OCI-LY3 (cell line): Measurements from ENCODE around the gene ALX3.
A peak's percentile ranks its signal among the peaks of the same experiment; 100 is the strongest.

Experiments used
- H2AFZ ChIP-seq: fragments of 200-600, 300-600 bp; shearing (Covaris generic); 2 replicates; pipeline ENCODE4 v1.6.0; 2014; ENCODE audit warnings: antibody characterized with exemption, low read depth, low read length
- H3K27ac ChIP-seq: fragments of 200-600, 300-600 bp; sonication (generic); 2 replicates; pipeline ENCODE4 v1.5.1; 2014; ENCODE audit warnings: mild to moderate bottlenecking, low read length, moderate library complexity, mixed read lengths
- H3K27me3 ChIP-seq: fragments of 200-600, 300-600 bp; sonication (generic); 2 replicates; pipeline ENCODE4 v1.6.1; 2014; ENCODE audit warnings: low read depth, low read length, mixed read lengths
- H3K36me3 ChIP-seq: fragments of 200-600, 300-600 bp; sonication (generic); replicated peaks from 2 replicates; pipeline ENCODE3; 2014; ENCODE audit warnings: low read depth, low read length, mixed read lengths
- H3K4me1 ChIP-seq: fragments of 300-600, 200-600 bp; sonication (generic); 2 replicates; pipeline ENCODE4 v1.6.1; 2014; ENCODE audit warnings: low read length, mixed read lengths
- H3K4me2 ChIP-seq: fragments of 200-600, 300-600 bp; sonication (generic); 2 replicates; pipeline ENCODE4 v1.6.1; 2014; ENCODE audit warnings: low read length, mixed read lengths
- H3K4me3 ChIP-seq: fragments of 300-600, 200-600 bp; sonication (generic); 2 replicates; pipeline ENCODE4 v1.5.1; 2014; ENCODE audit warnings: antibody characterized with exemption, mild to moderate bottlenecking, low read length, moderate library complexity
- H3K79me2 ChIP-seq: fragments of 300-600, 200-600 bp; shearing (Covaris generic); 2 replicates; pipeline ENCODE4 v1.6.1; 2014; ENCODE audit warnings: mild to moderate bottlenecking, low read length, mixed read lengths
- H3K9ac ChIP-seq: fragments of 300-600, 200-600 bp; shearing (Covaris generic); 2 replicates; pipeline ENCODE4 v1.6.0; 2014; ENCODE audit warnings: mild to moderate bottlenecking, low read length, moderate library complexity
- H3K9me3 ChIP-seq: fragments of 200-600, 300-600 bp; shearing (Covaris generic); 2 replicates; pipeline ENCODE4 v1.6.1; 2014; ENCODE audit warnings: low read length, mixed read lengths; ENCODE audit not compliant: insufficient read depth
- H4K20me1 ChIP-seq: fragments of 200-600, 300-600 bp; sonication (generic); 2 replicates; pipeline ENCODE4 v1.6.1; 2016; ENCODE audit warnings: low read length, mixed read lengths; ENCODE audit not compliant: insufficient read depth
- CTCF ChIP-seq: fragments of 200-600, 300-600 bp; sonication (generic); IDR thresholded peaks from 2 replicates; pipeline ENCODE4 v1.5.1; 2014; ENCODE audit warnings: antibody characterized with exemption, low read length, low read depth
- EZH2phosphoT487 ChIP-seq: fragments of 200-600 bp; shearing (Covaris generic); IDR thresholded peaks from 2 replicates; pipeline ENCODE4 v1.6.1; 2018; ENCODE audit warnings: antibody characterized with exemption, mixed run types, low read depth

Gene ALX3

DNA sequence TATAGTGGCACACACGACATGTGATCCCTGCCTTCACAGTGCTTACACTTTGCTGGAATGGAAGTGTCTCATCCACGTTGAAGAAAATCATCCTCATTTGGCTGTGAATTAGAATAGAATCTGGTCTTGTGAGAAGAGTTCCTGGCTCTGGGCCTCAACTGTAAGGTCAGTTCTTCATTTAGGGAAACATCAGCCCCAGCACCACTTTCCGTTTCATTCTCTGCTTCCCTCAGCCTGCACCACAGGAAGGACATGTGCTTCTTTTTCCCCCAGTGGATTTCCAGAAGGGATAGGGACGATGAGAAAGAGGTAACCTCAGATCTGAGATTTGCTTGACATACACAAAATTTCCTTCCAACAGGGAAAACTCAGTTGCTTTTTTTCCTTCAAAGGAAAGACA, 3.7 kb upstream of the ALX3 start:
- Histone ChIP-seq H3K9me3 (no peaks in the 10 kb centered on the region), H3K79me2 (no peaks in the 10 kb centered on the region), H4K20me1 (no peaks in the 10 kb centered on the region), H2AFZ (no peak overlapping the region), H3K27ac (no peak overlapping the region), H3K27me3 (no peaks in the 10 kb centered on the region), H3K4me2 (no peak overlapping the region), H3K4me3 (no peak overlapping the region), H3K4me1 (no peaks in the 10 kb centered on the region), H3K9ac (no peak overlapping the region), H3K36me3 (no peaks in the 10 kb centered on the region)
- no peak for TF ChIP-seq EZH2phosphoT487
- no peak for TF ChIP-seq CTCF

- H3K27ac ChIP-seq, result no peak overlapping the region
- no peak overlapping the region for H2AFZ ChIP-seq
- H3K9ac ChIP-seq, result no peak overlapping the region; the same call in 1 of the 2 replicates
- TF ChIP-seq EZH2phosphoT487, result no peak
- no peak for TF ChIP-seq CTCF
- H3K4me2 ChIP-seq, result peak overlapping the region; percentile 48
- H3K27me3 ChIP-seq, result no peaks in the 10 kb centered on the region
- H4K20me1 ChIP-seq, result no peaks in the 10 kb centered on the region
- H3K79me2 ChIP-seq, result no peaks in the 10 kb centered on the region
- H3K4me3 ChIP-seq, result peak overlapping the region; percentile 68
- H3K9me3 ChIP-seq, result no peaks in the 10 kb centered on the region
- no peaks in the 10 kb centered on the region for H3K4me1 ChIP-seq
- H3K36me3 ChIP-seq, result no peaks in the 10 kb centered on the region
Observed at GRCh38 chr1:110070282-110070669, 196 bp downstream of the ALX3 start.

GRCh38 chr1:110069404-110070281, 829 bp downstream of the ALX3 start:
- peak overlapping the region; percentile 68 for H3K4me3 ChIP-seq
- H2AFZ ChIP-seq, result no peak overlapping the region
- H3K4me2 ChIP-seq, result peak overlapping the region; percentile 48
- no peak for TF ChIP-seq CTCF
- no peak for TF ChIP-seq EZH2phosphoT487
- no peaks in the 10 kb centered on the region for H3K27me3 ChIP-seq
- no peaks in the 10 kb centered on the region for H4K20me1 ChIP-seq
- H3K79me2 ChIP-seq, result no peaks in the 10 kb centered on the region
- no peaks in the 10 kb centered on the region for H3K4me1 ChIP-seq
- no peak overlapping the region for H3K27ac ChIP-seq
- H3K9me3 ChIP-seq, result no peaks in the 10 kb centered on the region
- H3K36me3 ChIP-seq, result no peaks in the 10 kb centered on the region
- no peak overlapping the region; the same call in 1 of the 2 replicates for H3K9ac ChIP-seq

- TF ChIP-seq EZH2phosphoT487 (no peak), CTCF (no peak)
- no peaks in the 10 kb centered on the region for H3K4me1 ChIP-seq
- no peak overlapping the region for H3K4me3 ChIP-seq
- no peaks in the 10 kb centered on the region for H3K36me3 ChIP-seq
- no peak overlapping the region for H3K4me2 ChIP-seq
- H3K27ac ChIP-seq, result no peak overlapping the region
- H3K9me3 ChIP-seq, result no peaks in the 10 kb centered on the region
- H4K20me1 ChIP-seq, result no peaks in the 10 kb centered on the region
- H3K9ac ChIP-seq, result no peak overlapping the region
- no peaks in the 10 kb centered on the region for H3K27me3 ChIP-seq
- no peak overlapping the region for H2AFZ ChIP-seq
- no peaks in the 10 kb centered on the region for H3K79me2 ChIP-seq
Observed at GRCh38 chr1:110068646-110069403, 1.6 kb downstream of the ALX3 start.
